Activated CD8-positive, alpha-beta memory T cell treated with anti-CD3 and anti-CD28 coated beads, Interleukin-2, amount 50 U/mL, for 24 hours (primary cell): ENCODE measurements around the gene CHSY1.

ENCODE experiments used
- DNase-seq: peaks from one replicate; pipeline ENCODE4 v3.0.0-alpha.2; 2020; ENCODE audit errors: extremely low read depth

Gene CHSY1

DNA sequence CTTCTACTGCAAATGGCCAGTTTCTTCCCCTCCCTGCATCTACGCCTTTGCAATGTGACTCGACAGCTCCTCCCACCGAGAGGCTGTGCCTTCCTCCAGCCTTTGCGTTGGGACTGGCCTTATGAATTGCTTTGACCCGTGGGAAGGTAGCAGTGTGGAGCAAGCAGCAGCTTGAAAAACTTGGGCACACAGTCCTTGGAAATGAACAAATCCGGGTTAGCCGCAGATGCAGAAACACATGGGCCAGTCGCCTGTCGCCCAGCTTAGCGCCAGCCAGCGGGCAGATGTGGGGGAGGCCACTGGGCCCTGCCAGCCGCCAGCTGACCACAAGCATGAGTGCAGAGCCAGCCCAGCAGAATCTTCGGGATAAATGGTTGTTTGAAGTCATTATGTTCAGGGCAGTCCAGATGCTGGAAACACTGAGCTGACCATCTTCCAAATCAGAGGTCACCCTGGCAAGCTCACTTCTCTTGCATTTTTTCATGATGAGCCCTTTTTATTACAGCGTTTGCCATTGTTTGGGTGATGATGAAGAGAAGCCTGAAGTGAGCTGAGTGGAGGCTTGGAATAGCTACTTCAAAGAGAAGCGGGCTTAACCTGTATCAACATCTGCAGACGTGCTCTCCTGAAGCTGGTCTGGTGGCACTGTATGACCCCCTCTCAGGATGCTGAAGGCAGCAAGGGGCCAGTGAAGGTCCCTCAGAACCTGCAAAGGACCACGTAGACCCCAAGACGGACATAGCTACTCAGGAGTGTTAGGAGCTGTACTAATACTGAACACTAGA is 15.7 kb upstream of the CHSY1 start:
- no peak for DNase-seq

DNA sequence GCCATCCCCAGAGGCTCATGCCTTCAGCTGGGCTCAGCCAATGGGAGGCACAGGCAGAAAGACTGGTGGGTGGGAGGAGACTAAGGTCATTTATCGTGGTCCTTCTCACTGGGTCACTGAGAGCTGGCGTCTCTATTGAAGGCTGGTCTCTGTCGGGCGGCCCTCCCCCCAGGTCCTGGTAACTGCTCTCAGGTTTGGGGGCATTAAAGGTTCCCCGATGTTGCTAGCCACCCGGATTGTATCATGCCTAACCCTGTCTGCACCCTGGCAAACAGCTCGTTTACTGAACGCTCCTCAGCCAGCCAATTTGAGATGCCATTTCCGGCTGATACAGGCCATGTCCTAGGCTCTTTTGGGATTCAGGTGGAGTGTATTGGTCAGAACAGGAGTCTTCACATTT is 14.9 kb upstream of the CHSY1 start:
- DNase-seq, result no peak

DNA sequence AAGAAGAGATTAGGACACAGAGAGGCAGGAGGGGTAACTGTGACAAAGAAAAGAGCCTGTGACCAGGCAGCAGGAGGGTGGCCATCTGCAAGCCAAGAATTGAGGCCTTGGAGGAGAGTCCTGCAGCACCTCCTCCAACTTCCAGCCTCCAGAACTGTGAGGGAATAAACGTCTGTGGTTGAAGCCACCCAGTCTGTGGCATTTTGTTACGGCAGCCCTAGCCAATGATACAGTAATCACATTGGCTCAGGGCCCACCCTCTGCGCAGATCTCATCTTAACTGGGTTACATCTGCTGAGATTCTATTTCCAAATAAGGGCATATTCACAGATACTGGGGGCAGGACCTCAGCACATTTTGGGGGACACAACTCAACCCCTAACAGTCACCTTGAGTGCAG is 14.2 kb upstream of the CHSY1 start:
- no peak for DNase-seq

DNA sequence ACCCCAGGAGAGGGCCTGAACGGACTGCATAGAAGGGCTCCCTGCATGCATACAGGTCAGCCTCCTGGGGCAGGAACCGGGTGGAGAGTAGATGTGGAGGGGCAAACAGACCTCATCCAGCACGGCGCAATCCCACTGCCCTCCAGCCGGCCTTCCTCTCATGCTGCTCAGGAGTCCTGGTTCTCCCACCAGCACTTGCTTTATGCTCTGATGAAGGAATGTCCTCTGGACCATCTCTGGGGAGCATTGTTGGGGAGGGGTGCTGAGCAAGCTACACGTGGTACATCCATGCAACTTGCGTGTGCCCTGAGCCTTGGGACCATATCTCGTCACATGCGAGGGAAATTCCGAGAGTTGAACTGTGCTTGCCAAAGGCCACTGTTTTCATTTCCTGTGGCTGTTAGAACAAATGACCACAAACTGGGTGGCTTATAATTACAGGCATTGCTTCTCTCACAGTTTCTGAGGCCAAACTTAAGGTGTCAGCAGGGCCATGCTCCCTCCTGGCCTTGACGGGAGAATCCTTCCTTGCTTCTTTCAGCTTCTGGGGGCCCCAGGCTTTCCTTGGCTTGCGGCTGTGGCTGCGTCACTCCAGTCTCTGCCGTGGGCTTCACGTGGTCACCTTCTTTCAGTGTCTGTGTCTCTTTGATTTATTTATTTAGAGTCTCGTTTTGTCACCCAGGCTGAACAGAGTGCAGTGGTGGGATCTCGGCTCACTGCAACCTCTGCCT is 13.2 kb upstream of the CHSY1 start:
- DNase-seq, result no peak

DNA sequence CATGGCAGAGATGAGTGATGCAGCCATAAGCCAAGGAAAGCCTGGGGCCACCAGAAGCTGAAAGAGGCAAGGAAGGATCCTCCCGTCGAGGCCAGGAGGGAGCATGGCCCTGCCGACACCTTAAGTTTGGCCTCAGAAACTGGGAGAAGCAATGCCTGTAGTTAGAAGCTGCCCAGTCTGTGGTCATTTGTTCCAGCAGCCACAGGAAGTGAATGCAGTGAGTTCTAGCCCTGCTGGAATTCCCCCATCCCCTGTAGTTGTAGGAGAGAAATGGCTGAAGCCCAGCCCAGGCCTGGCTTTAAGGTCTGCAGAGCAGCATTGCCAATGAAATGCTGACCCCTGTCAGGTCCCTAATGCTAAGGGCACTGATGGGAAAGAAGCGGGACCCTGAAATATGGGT is 12.2 kb upstream of the CHSY1 start:
- no peak for DNase-seq

DNA sequence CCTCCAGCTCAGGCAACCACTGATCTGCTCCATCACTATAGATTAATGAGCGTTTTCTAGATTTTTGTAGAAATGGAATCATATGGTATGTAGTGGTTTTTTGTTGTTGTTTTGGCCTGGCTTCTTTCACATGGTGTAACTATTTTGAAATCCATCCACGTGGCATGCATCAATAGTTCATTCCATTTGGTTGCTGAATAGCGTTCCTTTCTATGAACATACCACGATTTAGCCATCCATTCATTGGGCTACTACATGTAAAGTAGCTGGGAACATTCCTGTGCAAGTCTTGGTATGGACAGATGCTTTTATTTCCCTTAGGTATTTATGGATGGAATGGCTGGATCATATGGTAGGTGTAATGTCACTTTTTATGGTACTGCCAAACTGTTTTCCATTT is 10.7 kb upstream of the CHSY1 start:
- no peak for DNase-seq

DNA sequence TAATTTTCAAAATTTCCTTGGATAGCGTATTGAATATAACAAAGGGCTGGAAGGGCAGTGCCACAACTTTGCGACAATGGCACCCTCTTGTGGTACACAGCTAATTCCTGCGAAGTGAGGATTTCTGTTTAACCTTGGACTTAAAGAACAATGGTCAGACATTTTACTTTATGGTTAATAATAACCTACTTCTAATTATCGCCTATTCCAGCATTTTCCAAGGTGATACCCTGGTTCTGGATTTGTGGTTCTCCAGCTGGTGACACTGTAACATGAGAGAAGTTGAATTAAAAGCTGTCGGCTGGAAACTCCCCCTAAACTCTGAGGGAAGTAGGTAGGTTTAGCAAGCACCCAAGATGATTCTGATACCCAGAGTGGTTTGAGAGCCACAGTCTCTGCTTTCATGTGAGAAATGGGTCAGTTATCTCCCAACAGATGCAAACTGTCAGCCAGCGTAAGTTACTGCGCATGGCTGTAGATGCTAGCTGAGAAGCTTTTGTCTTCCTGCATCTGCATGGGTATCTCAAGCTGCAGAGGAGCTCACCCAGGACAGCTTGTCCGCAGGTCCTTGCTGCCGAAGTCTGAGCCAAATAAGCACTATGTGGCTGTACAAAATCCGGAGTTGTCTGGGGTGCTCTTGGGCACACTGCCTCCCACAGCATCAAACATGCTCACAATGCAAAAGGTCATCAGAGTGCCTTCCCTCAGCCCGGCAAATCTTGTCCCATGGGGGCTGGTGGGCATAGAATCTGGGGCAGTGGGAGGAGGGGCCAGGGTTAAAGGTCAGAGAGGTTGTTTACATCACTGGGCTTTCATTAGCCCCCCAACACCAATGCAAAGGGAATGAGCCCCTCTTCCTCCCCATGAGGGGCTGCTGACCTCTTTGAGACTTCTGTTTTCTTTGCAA is 6.6 kb upstream of the CHSY1 start:
- DNase-seq, result no peak

DNA sequence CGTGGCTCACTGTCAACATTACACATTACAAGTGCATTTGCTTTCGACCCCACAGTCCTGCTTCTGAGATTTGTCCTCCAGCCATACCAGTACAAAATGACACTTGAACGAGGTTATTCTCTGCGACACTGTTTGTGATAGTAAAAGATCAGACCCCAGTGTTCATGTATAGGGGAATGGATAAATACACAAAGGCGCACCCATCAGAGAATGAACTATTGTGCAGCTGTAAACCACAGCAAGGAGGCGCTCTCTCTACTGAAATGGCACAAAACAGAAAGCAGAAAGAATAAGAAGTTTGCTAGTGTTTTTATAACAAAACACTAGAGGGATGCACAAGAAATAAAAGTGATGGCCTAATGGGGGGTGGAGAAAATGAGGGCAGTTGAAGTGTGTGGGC is 4.9 kb upstream of the CHSY1 start:
- no peak for DNase-seq

DNA sequence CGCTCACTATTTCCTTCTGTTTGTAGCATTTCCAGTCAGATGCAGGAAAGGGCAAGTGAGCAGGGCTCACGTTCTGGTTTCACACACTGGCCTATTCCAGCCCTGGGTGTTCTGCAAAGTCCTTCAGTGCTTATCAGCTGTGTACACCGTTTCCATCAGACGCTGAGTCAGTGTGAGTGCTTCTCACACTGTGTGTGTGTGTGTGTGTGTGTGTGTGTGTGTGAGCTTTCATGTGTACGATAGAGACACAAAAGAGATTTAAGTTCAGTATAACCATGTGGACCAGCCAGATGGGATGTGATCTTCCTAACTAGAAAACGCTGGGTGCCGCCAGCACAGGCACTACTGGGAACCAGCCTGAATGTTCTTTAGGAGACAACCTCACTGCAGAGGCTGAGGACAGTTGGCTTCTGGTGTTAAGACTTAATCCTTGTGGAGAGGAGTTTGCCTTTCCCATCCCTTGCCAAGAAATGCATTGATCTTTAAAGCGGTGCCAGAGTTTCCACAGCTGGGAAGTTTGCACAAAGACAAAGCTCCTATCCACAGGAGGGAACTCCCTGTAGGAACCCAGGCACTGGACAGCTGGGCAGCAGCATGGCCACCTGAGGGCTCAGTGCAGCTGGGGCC is 3.9 kb upstream of the CHSY1 start:
- DNase-seq, result no peak

DNA sequence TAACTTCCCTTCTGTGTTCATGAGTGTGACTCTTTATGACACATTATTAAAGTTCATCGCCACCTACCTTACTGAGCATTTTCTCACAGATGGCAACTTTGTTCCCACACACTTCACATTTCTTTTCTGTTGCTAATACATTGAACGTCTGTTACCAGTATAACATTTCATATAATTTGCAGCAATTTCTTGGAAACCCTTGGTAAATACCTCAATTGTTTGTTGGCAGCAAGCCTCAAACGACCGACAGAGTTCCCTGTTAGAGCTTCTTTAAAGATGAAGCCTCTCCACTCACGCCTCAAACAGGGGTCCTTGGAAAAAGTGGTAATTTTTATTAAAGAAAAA is 3.2 kb upstream of the CHSY1 start:
- no peak for DNase-seq

DNA sequence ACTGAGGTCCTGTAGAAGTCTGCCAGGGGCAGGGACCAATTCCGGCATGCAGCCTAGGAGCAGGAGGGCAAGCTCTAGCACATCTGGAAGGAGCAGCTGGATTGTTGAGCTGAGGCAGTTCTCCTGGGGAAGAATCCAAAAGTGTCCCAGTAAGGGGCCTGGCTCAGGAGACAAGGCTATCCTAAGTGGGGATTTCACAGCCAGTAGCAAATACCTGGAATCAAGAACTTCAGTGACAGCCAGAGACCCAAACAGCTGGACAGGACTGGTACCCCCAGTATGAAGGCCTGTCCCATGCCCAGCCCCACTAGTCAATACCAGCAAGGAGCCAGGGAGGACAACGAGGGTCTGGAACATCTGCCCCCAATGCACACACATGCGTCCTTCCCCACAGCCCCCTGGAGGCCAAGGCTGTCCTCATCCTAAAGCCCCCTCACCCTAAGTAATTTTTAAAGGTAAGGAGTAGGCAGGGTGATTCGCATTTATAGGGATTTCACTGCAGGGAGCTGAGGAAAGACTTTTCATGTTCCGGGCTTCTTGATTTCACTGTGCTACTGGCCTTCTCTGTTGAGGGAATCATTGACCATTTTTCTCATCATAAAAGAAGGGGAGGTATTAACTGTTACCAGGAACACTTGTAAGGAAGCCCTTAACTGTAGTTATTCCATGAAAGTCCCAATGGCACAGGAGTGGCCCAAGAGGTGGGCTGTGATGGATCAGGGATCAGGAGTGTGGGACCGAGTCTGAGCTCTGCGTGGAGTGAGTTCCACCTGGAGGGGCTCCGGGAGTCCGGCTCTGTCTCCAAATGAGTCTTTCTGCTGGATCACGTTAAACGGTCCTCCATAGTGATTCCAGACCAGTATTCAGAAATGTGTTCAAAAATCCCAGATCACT is 2.6 kb upstream of the CHSY1 start:
- no peak for DNase-seq

DNA sequence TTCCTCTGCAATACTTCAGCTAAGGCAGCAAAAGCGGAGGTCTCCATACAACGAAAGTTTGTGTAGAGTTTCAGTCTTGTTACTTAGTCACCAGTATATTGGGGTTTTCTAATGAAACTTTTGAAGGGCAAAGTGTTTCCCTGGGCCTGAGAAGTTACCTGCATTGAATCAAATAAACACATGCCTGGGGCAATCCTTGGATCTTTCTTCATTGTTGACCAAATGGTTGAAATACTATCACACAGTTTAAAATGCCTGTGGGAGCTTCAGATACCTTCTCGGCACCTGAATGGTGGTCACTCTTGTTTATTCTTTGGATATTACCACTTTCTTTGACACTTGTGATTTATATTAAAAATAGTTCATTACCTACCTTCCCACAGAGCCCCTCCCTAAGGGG is 988 bp upstream of the CHSY1 start:
- DNase-seq, result no peak

DNA sequence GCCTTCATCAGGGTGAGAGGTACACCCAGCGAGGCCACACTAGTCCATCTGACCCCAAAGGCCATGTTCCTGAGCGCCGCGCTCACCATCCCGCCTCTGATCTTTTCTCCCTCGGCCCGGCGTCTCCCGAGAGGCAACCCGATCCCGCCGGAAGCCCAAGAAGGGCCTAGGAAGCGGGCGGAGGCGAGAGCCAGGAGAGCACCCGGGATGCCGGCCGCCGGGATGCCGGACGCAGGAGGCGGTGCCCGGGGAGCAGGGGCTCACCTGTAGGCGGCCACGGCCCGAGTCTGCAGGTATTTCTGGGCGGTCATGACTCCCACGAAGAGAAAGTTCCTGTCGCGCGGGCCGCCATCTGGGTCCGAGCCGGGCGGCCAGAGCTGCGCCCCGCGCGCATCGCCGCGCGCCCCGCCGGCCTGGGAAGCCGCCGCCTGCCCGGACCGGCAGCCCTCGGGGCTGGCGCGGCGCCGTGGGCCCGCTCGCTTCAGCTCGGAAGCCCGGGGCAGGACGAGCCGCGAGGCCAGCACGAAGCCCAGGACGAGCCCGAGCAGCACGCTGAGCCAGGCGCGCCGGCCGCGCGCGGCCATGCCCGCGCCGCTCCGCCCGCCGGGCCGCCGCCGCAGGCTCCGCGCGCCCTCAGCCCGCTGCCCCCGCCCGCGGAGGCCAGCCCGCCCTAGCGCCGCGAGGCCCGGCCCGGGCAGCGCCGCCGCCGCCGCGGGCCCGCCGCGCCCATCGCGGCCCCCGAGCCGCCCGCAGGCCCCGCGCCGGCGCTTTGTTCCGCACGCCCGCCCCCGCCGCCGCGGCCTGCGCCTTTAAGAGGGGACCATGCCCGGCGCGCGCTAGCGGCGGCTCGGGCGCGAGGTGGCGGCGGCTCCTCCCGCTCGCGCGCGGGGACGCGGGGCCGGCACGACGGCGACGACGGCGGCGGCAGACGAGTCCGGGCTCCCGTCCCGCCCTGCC is 697 bp downstream of the CHSY1 start:
- no peak for DNase-seq

DNA sequence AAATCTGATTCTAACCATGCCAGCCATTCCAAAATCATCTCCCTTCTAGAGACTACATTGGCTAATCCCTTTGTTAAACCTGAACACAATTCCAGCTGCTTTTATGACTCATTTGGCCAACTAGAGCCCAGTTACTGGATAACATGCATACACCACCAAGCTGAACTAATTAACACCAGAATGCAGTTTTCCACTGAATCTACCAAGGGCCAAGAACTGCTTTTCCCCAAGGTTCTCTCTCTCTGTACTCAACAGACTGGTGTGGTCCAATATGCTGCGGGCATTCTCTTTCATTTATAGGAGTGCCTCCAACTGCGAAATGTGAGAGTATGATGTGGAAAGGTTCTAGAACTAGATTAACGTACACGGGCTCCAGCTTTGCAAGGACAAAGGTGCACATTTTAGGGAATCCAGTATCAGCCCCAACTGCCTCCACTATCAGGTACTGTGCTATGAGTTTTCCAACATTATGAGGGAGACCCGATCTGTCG is 1.5 kb downstream of the CHSY1 start:
- DNase-seq, result no peak

DNA sequence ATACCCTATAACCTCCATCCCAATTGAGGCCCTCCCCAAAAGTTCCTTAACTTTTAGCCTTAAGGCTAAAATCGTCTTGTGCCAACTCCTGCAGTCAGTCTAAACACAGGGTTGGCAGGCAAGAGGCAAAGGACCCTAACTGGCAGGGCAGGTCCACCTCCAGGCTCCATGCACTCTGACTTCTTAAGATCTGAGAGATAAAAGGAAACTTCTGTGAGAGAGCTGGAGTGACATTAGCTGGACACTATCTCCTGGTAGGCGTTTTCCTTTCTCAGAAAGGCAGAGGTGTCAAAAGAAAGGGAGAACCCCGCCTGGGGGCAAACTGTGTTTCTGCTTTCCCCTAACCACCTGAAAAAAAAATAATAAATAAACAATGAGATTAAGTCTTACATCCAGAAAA is 3.6 kb downstream of the CHSY1 start:
- DNase-seq, result no peak

DNA sequence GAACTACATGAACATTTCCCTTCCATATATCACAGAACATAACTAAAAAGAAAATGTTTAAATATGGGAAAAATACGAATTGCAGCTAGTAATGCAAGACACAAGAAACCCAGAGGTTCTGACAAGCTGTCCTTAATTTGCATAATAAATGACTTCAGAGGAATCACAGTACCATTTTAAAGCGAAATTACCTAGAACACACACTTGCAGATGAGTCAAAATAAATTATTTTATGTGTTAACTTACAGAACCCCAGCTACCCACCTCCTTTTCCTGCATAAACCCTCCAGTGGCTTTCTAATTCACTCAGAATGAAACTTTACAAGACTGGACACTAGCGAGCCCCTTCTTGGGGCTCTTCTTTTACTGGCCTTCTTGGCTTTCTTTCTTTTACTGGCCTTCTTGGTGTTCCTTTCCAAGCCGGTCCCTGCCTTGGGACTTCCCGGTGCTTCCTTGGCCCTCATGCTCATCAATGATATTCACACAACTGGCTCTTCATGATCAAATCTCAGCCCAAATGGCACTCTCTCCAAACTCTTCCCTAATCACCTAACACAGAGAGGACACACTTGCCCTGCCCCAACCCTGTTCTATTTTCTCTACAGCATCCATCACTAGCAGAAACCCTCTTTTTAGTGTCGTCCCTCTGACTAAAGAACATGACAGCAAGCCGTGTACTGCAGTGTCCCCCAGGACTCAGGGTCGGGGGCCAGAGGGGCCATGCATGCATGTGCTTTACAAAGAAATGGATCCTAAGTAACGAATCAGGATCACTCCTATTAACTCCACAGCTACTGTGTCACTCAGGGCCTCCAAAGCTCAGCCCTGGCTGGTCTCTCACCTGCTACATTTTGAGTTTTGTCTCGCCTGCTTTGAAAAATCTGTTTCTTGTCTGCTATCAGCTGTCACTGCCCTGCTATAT is 4.8 kb downstream of the CHSY1 start:
- no peak for DNase-seq

DNA sequence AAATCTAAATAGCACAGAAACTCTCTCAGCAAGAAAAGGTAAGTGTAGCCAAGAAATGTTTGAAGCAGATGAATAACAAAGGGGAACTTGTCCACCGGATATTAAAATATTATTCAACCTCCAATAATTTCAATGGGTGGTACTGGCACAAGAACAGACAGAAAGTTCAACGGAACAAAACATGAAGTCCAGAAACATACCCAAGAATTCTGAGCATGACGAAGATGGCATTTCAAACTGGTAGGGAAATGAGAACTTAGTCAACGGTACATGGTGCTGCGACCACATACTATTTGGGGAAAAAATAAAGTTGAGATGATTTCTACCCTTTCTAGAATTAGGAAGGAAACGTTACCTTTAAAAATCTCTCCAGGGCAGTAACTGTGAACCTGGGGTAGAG is 5.5 kb downstream of the CHSY1 start:
- no peak for DNase-seq

DNA sequence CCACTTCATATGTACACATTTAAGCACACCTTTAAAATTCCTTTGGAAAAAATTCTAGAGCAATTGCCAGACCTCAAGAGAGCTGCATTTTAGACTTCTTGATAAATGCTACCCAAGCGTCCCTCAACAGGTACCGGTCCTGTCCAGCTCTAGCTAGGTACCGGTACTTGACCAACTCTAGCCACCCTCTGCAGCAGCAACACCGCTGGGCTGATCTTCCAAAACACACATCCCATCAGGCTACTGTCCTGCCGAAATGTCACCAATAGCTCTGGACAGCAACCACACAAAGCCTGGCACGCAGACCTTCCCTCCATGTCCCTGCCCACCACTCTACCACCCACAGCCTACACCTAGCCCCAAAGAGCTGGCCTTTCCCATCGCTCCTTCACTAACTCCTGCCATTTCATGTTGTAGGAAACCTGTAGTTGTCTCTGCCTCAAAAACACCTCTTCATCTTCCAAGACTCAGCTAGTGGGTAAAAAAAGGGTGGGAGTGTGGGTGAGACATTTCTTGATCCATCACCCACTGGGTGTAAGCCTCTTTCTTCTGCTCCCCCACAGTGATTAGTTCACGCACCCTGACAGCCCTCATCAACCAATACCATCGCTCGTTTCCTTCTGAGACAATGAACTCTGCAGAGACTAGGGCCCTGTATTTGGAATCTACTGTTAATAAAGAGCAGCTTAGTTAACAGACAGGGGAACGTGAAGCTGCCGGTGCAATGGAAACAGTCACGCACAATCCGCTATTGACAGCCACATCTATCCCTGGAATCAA is 6.8 kb downstream of the CHSY1 start:
- no peak for DNase-seq
